Stimulated activated CD8-positive, alpha-beta memory T cell treated with anti-CD3 and anti-CD28 coated beads, Interleukin-12 subunit alpha, Interleukin-12 subunit beta, amount 100 ng/mL, for 4 hours (primary cell): Measurements from ENCODE around the gene TK1.

Experiments used
- DNase-seq: peaks from one replicate; pipeline ENCODE4 v3.0.0-alpha.2; 2020; ENCODE audit warnings: low read depth

Gene TK1

DNA sequence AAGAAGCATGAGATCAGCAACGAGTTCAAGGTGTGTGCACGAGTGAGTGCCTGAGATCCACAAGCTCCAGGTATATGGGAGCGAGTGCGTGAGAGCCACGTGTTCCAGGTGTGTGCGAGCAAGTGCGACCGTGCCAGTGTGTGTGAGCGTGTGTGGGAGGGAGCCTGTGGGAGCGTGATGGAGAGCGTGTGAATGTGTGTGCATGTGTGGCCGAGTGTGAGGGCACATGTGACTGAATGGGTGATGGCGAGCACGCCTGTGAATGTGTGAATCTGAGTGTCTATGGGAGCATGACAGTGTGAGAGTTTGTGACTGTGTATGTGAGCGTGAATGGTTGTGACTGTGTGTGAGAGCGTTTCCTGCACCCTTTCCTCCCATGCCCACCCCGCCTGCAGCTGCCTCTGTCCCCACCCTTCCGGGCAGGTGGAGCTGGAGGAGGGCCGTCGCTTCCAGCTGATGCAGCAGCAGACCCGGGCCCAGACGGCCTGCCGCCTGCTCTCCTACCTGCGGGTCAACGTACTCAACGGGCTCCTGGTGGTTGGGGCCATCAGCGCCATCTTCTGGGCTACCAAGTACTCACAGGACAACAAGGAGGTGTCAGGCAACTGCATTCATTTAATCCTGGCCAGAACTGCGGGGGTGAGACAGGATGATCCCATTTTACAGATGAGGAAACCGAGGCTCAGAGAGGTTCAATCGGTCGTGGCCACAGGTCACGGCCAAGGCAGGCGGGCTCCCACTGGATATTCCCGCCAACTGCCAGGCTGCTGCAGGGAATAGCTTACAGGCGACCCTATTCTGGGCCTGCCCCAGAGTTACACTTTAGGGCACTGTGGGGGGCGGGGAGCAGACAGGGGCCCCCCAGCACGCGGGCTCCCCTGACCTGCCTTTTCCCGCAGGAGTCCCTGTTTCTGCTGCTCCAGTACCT is 52.6 kb downstream of the TK1 start:
- no peak for DNase-seq

DNA sequence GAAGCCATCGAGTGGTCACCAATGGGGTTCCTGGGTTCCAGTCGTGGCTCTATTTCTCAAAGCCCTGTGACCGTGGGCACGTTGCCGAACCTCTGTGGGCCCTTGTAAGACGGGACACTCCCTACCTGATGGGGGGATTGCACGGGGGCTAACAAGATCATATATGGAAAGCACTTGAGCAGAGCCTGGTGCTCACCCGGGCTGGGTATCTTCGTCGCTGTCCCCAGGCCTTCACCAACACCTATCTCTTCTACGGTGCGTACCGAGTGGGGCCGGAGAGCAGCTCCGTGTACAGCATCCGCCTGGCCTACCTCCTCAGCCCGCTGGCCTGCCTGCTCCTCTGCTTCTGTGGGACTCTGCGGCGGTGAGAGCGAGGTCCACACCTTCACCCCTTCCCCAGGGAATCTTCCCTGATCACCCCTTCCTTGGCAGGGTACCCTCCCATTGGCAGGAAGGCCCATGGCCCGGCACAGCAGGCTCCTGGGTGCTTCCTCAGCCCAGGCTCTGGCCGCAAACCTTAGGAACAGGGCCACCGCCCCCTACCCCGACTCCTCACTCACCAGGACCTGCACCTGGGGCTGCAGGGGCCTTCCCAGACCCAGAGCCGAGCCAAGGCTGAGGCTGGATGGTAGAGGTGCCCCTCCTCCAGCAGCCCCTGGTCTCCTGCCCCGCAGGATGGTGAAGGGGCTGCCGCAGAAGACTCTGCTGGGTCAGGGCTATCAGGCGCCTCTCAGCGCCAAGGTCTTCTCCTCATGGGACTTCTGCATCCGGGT is 53.5 kb downstream of the TK1 start:
- DNase-seq = no peak

DNA sequence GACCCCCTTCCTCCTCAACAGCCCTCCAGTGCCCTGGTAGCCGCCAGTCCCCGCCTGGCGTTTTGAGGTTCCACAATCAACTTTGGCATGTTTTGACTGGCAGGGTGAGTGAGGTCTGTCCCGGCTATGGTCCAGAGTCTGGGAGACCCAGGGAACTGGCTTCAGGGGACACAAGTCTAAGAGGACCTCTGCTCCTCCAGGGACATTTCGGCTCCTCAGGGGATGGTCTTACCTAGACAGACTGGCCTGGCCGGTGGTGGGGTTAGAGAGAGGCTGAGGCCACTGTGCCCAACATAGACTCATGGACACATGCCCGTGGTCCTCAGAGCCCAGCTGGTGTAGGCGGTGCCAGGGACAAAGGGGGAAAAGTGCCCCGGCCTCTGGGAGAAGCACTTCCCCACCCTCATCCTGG is 54.1 kb downstream of the TK1 start:
- no peak for DNase-seq

DNA sequence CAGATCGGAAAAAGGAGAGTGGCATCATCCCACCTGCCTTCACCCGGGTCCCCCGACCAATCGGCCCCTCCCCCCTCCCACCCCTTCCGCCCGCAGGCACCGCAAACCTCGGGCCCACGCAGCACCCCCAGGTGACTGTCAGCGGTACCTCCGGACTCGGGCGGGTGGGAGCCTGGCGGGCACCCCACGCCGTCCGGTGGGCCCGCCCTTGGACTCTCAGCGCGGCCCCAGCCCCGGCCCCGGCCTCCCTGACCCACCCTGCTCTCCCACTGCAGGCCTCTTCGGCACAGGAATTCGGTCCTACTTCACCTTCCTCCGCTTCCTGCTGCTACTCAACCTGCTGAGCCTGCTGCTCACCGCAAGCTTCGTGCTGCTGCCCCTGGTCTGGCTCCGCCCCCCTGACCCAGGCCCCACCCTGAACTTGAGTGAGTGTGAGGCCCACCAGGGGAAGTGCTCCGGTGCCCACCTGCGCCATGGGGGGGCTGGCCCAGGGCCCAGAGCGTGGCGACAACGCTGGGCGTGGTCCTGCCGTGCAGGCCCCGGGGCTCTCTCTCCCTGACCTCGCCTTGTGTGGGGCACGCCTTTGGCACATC is 54.7 kb downstream of the TK1 start:
- peak; percentile 65 for DNase-seq

DNA sequence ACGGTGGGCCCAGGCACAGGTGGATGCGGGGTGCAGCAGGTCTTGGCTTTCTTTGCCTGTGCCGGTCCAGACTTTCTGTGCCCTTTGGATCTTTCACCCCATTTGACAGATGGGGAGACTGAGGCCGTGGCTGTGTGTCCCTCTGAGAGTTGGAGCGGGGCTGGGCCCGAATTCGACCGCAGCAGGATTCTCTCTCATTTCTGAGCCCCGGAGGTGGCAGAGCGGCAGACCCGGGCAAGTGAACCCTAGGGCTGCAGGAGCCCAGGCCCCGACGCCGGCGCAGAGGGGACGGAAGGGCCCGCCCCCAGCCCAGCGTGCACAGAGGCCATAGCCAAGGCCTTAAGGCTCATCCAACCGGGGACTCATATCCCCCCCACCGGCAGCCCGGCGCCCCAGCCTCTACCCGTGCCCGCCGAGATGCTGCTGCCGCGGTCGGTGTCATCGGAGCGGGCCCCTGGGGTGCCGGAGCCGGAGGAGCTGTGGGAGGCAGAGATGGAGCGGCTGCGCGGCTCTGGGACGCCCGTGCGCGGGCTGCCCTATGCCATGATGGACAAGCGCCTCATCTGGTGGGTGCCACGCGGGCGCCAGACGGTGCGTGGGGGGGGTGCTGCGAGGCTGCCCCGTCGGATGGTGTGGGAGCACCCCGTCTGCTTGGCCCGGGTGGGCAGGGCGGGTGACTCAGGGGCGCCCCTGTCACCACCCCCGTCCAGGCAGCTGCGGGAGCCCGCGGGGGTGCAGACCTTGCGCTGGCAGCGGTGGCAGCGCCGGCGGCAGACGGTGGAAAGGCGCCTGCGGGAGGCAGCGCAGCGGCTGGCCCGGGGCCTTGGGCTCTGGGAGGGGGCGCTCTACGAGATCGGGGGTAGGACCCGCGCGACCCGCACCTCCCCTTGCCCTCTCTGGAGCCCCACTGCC is 55.4 kb downstream of the TK1 start:
- peak; percentile 74 for DNase-seq

DNA sequence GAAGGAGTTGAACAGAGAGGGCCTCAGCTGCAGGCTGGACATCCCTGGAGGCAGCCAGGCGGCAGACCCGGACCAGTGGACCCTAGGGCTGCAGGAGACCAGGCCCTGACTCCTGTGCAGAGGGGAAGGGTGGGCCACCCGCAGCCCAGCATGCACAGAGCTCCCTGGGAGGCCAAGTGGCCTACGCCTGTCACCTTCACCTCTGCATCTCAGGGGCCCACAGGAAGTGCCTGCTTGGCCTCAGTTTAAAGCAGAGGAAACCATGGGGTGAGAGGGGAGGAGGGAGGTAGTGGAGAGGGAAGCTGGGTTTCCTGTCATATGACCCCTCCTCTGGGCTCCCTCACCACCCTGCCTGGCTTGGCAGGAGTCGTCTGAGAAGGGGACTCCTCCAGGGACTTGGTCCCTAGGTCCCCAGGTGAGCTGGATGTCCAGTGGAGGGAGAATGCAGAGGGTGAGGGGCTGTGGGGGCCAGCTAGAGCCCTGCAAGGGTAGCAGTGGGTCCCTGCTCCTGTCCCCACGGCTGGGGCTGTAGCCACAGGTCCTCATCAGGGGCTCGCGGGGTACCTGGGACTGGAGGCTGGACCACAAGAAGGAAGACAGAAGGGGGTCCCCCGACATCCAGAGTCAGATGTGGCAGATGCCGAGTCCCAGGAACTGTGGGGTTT is 56.3 kb downstream of the TK1 start, which contains the start of gene TMC8:
TSS of gene TMC8 (plus strand) at position 335 of the 665 bp plus-strand sequence. CDS start 818 bp downstream, outside the sequence.
- no peak for DNase-seq

DNA sequence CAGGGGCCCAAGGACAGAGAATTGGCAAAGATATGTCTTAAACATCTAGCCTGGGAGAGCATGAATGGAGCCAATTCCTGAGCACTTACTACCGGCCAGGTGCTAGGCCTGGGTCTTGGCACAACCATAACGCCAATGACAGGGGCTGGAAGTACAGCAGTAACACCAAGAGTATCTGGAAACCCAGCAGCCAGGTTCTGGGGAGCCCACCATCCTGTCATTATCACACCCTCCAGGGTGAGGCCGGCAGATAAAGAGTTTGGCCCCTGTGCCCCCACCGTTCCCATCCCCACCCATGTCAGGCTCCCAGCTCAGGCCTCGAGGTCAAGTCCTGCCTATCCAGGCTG is 56.8 kb downstream of the TK1 start:
- no peak for DNase-seq

DNA sequence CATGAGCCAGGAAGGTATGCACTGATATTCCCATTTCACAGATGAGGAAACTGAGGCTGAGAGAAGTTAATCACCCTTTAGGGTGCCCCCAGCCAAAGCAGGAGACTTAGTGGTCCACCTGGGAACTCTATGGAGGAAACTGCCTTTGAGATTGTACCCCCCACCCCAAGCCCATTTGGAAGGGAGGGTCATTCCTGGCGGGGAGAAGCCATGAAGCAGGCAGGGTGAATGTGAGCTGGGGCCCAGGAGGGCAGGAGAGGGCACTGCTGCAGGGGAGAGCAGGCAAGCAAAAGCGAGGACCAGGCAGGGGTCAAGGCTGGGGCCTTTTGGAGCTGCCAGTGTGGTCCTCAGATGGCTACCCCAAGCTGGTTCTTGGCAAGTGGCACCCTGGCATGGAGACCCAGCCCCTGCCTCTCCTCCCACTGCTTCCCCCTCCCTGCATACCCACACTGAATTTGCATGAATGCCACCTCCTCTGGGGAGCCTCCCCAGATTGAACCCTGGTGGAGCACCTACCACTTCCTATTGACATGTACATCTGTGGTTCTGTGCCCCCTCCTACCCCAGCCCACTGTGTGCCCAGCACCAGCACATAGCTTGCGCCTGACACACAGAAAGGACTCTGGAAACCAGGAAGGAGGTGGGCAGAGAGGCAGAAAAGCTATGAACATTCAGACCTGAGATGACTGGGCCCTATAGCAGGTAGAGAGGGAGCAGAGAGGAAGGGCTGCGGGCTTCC is 57.3 kb downstream of the TK1 start:
- DNase-seq = no peak

DNA sequence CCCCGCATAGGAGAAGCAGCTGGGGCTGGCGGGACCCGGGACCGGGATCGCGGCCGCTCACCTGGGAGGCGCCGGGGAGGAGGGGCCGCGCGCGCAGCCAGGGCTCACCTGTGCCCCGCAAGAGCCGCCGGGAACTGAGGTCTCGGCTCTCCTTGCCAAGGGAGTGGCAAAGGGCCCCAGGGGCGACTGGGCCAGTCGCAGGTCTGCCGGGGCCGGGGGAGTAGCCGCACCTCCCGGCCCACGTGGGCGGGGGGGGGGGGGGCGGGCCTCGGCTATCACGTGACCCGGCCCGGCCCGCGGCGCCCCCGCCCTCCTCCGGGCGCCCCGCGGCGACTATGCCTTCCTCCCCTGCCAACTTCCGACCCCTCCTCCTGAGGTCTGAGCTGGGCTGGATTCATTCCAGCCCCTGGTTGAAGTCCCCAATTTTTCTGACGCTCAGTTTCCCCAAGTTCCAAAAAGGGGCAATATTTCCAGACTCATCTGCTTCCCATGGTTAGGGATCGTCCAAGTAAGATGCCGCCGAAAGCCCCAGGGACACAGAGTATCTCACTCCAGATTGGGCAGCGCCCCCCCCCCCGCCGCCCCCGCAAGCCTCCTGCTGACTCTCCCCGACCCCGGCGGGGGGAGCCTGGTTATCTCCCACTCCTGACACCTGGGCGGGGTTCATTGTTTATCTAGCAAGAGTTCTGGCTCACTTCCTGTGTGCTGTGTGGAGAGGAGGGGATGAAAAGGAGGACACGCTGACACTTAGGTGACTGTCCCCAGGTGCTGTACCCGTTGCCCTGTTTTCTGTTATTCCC is 58.1 kb downstream of the TK1 start, which contains the start of gene TMC6:
TSS of gene TMC6 (minus strand) at position 205 of the 800 bp plus-strand sequence. CDS start 1,923 bp downstream, outside the sequence.
- DNase-seq = peak; percentile 59

DNA sequence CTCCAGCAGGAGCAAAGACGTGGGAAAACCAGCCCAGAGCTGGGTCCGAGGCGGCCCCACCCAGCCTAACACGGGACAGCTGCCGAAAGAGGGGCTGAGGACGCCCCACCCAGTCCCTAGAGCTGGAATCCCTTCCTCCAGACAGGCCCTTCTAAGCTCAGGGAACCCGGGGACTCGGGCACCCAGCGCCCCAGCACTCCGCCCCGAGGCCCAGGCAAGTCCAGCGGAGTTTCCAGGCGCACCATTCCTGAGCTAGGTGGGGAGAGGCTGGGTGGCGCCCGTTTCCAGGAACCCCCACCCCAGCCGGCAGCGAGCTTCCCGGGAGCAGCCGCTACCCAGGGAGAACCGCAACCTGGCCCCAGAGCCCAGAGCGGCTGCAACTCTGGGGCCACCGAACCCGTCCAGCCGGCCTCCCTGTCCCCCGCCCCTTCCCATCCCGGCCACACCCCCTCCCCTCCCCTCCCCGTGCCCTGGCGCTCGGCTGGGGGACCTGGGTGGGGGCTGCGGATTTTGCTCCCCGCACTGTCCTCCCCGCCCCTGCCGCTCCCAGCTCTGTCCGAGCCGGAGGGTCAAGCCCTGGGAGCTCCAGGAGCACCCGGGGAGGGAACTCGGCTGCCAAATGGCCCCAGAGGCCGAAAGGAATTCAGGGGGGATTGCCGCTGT is 58.8 kb downstream of the TK1 start:
- DNase-seq = no peak

DNA sequence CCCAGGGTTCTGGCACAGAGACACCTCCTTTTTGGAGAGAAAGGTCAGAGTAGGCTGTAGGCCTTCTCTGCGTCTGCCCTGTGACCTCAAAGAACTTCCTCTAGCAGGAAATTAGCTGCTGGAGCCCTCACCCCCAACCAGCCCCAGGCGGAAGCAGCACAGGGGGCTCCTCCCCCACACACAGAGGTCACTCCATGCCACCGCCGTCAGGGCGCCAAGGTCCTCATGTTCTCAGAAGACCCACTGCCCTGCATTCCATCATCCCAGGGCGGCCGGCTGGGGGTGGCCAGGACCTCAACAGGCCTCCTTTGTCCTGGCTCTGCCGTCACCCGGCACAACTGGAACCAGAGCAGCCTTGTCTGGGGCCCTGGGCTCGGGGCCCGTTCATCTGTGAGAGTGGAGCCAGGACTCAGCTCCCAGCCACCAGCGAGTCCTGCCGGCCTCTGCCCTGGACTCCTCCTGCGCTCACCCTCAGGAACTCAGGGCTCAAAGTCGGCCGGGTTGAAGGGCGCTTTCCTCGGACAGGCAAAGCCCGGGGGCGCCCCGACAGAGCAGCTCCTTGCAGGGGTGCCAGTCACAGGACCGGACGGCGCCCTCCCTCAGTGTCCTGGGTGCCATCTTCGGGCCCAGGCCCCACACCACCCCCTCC is 59.5 kb downstream of the TK1 start:
- DNase-seq = no peak

DNA sequence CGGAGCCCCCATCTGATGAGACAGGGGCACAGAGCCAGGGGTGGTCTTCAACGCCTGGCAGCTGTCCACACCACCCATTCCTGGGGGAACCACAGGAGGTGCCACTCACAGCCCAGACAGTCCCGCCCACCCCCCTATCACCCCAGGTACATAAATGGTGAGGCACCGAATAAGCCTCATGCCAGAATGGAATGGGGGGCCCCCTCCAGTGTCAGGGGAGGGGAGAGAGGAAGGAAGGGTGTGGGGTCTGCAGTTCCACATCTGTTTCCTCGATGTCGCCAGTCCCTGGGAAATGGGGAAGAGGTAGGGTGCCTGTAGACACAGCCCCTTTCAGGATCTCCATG is 60.0 kb downstream of the TK1 start:
- no peak for DNase-seq

DNA sequence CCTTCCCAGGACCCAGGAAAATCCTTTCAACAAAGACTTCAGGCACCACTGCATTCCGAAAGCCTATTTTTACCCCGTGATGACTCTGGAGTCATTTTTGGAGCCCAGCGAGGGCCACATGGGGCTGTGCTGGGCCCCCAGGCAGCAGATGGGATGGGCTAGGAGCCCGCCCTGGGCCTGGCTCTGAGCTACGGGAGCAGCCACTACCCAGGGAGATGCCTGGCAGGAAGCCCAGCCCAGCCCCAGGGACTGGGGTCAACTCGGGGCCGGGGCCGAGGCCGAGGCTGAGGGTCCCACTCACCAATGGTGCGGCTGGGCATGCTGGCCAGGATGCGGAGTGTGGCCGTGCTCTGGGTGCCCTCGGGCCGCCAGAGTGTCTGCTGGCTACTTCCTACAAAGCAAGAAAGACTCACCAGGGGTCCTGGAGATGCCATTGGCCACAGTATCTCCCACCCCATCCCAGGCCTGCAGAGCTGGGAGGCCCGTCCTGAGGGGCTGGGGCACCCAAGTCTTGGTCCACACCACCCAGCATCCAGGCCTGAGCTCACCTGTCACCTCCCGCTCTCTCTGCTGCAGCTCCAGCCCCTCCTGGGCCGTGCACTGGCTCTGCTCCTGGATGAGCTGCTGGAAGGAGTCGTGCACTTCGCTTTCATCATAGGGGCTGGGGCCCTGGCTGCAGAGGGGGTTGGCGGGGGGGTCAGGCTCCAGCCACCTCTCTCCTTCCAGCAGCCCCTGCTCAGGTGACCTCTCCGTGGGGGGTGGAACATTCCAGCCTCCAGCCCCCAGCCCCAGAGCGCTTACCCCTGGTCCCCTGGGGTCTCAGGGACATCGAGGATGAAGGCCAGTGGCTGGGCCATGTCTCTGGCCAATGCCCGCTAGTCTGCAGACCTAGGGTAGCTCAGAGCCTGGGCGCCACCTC is 60.6 kb downstream of the TK1 start:
- DNase-seq = no peak

DNA sequence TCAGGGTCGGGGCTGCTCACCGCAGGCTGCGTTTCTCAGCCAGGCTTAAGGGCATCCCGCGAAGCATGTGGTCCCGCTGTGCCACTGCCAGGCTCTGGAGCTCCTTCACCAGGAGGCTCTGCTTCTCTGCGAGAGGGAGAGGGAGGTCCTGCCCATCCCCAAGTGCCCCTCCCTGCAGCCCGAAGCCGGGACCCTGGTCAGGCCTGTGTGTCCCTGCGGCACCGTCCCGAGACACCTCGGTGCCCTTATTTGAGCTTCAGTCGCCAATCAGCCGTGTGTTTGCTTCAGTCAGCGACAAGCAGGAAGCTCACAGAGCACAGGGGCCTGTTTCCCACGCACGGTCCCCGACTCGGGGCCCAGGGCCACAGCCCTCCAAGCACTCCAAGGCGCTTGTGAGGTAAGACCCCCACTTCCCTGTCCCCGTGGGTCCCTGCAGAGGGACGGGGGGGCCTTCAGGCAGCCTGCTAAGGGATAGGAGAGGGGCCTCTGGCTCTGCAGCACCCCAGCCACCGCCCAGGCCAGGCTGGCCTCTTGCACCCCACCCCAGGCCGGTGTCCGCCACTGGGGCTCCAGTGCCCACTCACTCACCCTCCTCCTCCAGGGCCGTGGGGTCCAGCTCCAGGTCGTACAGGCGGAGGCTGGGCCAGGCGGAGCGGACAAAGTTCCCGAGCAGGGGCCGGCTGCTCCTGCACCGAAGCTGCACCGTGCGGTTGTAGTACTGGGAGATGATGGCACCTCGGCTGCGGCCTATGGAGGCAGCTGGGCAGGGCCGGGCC is 61.5 kb downstream of the TK1 start:
- no peak for DNase-seq

DNA sequence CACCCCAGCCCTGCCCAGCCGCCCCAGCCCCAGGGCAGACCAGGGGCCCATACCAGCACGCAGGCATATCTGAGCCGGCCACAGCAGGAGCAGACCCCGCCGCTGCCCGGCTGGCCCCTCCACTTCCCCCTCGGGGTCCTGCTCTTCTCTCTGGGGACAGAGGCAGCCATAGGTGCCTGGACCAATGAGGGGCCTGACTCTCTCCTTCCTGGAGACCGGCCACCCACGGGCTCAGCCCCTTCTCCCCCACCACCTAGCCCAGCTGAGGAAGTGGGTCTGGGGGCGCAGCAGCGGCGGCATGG is 62.1 kb downstream of the TK1 start:
- no peak for DNase-seq
